Stomach (tissue), 4 donors: ENCODE measurements around the gene PLK5.

Experiments
- CTCF ChIP-seq, 7 experiments: fragments of 450-650 bp in 4 of 7; fragments of 200-600 bp in 3 of 7; sonication (generic) in 3 of 7; IDR thresholded peaks; one replicate each; pipeline ENCODE4 v1.5.1; 2016 to 2019; ENCODE audit warnings: antibody characterized with exemption in 7 of 7, control low read depth in 2 of 7, mild to moderate bottlenecking in 1 of 7
- EP300 ChIP-seq: sonication (generic); formaldehyde crosslinking; IDR thresholded peaks from one replicate; pipeline ENCODE4 v1.6.1; 2017; ENCODE audit warnings: antibody characterized with exemption
- POLR2A ChIP-seq, 4 donors: fragments of 450-650 bp; IDR thresholded peaks; one replicate each; pipeline ENCODE4 v1.6.1; 2016; ENCODE audit warnings: antibody characterized with exemption in 4 of 4, control low read depth in 2 of 4, mild to moderate bottlenecking in 1 of 4, moderate library complexity in 1 of 4
- POLR2AphosphoS5 ChIP-seq, 3 donors: sonication (generic); formaldehyde crosslinking; IDR thresholded peaks; one replicate each; pipeline ENCODE4 v1.6.1; 2016; ENCODE audit warnings: antibody characterized with exemption in 3 of 3

- TF ChIP-seq CTCF (IDR thresholded peaks at IDR 0.05) (no peak), POLR2A (IDR thresholded peaks at IDR 0.05) (no peak), EP300 (no peak), POLR2AphosphoS5 (IDR thresholded peaks at IDR 0.05) (no peak)
Measured at GRCh38 chr19:1507192-1507660, 16.7 kb upstream of the PLK5 start.
